HEK293T (cell line): ENCODE data around the gene SNED1.

ENCODE experiments used
- CTCF ChIA-PET: fragments of 350-600 bp; formaldehyde crosslinking; extraction: SDS; loops from one replicate; lab custom pipeline; 2021; ENCODE audit warnings: antibody characterized with exemption, inconsistent platforms; lab: Yijun Ruan, JAX
- POLR2A ChIA-PET: fragments of 350-600 bp; formaldehyde crosslinking; extraction: SDS; loops from one replicate; lab custom pipeline; 2020; ENCODE audit warnings: antibody characterized with exemption, inconsistent platforms; lab: Yijun Ruan, JAX
- DNase-seq: peaks from one replicate; pipeline ENCODE4 v3.0.0; 2012; ENCODE audit warnings: mixed read lengths; ENCODE audit errors: extremely low spot score
- ARNT ChIP-seq: fragments of 450-650 bp; IDR thresholded peaks from 2 replicates; pipeline ENCODE4 v1.6.1; 2017; ENCODE audit warnings: mild to moderate bottlenecking
- BHLHE40 ChIP-seq: fragments of 450-650 bp; IDR thresholded peaks from 2 replicates; pipeline ENCODE4 v1.6.1; 2016; ENCODE audit warnings: mild to moderate bottlenecking, moderate library complexity, borderline replicate concordance
- CTBP1 ChIP-seq: fragments of 450-650 bp; IDR thresholded peaks from 2 replicates; pipeline ENCODE4 v1.6.1; 2016; ENCODE audit warnings: borderline replicate concordance
- ELF4 ChIP-seq: fragments of 450-650 bp; IDR thresholded peaks from 2 replicates; pipeline ENCODE4 v1.6.1; 2017; ENCODE audit warnings: antibody characterized with exemption
- FOXA1 ChIP-seq: fragments of 450-650 bp; IDR thresholded peaks from 2 replicates; pipeline ENCODE4 v1.6.1; 2016; ENCODE audit warnings: mild to moderate bottlenecking
- FOXK2 ChIP-seq: fragments of 450-650 bp; IDR thresholded peaks from 2 replicates; pipeline ENCODE4 v1.6.1; 2016; ENCODE audit warnings: mild to moderate bottlenecking
- FOXM1 ChIP-seq: fragments of 450-650 bp; IDR thresholded peaks from 2 replicates; pipeline ENCODE4 v1.6.1; 2017; ENCODE audit warnings: mild to moderate bottlenecking, borderline replicate concordance
- HDGF ChIP-seq: fragments of 450-650 bp; IDR thresholded peaks from 2 replicates; pipeline ENCODE4 v1.6.1; 2017; ENCODE audit warnings: antibody characterized with exemption, borderline replicate concordance
- L3MBTL2 ChIP-seq: fragments of 450-650 bp; conservative IDR thresholded peaks from 2 replicates; pipeline ENCODE4 v1.6.1; 2016; ENCODE audit warnings: mild to moderate bottlenecking
- LEF1 ChIP-seq: fragments of 450-650 bp; IDR thresholded peaks from 2 replicates; pipeline ENCODE4 v1.6.1; 2017; ENCODE audit warnings: mild to moderate bottlenecking, borderline replicate concordance
- NFRKB ChIP-seq: fragments of 450-650 bp; IDR thresholded peaks from 2 replicates; pipeline ENCODE4 v1.6.1; 2016; ENCODE audit warnings: mild to moderate bottlenecking, moderate library complexity
- SP1 ChIP-seq: fragments of 450-650 bp; IDR thresholded peaks from 2 replicates; pipeline ENCODE4 v1.6.1; 2017
- SUZ12 ChIP-seq: fragments of 450-650 bp; IDR thresholded peaks from 2 replicates; pipeline ENCODE4 v1.6.1; 2016; ENCODE audit warnings: mild to moderate bottlenecking
- TARDBP ChIP-seq: fragments of 450-650 bp; IDR thresholded peaks from 2 replicates; pipeline ENCODE4 v1.6.1; 2016
- ZNF384 ChIP-seq: fragments of 450-650 bp; IDR thresholded peaks from 2 replicates; pipeline ENCODE4 v1.6.1; 2016
- TF ChIP-seq, protein P1 (sequence below): fragments of 450-650 bp; IDR thresholded peaks from 2 replicates; pipeline ENCODE4 v1.6.1; 2016

SNED1 gene

DNA sequence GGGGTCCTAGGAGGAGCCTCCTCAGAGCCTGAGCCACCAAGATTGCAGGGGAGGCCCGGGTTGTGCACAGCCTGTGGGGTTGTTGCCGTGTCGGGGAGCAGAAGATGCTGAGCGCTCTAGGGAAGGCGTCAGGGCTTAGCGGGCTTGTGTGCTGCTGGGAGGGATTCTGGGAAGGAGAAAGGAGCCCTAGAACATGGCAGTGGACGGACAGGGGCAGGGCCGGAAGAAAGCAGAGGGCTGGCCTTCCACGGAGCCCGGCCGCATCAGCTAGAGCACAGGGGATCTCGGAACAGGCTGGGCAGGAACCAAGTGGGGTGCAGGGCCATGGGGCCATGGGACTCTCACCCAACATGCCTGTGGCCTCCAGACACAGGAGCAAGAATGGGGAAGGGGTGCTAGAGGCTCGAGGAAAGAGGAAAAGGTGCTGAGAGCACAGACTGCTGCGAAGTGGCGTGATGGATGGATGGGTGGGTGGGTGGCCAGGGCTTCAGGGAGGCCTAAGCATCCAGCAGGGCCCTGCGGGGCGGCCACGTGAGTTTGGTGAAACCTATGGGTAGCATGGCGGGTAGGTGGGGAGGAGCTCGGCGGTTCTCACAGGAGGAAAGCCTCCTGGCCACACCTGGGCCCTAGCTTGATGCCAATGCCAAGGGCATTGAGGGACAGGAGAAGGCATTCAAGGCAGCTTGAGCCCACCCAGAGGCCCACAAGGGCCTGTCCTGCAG lies 67.9 kb downstream of the SNED1 start:
- ChIA-PET POLR2A (interaction anchor here (0.9 kb wide), 1 partner anchor 36 kb away, joined by 3 read pairs; no protein-coding TSS in a partner anchor), CTCF (no interaction called here)
- TF ChIP-seq FOXM1 (no peak), SUZ12 (no peak)
- DNase-seq = no peak

DNA sequence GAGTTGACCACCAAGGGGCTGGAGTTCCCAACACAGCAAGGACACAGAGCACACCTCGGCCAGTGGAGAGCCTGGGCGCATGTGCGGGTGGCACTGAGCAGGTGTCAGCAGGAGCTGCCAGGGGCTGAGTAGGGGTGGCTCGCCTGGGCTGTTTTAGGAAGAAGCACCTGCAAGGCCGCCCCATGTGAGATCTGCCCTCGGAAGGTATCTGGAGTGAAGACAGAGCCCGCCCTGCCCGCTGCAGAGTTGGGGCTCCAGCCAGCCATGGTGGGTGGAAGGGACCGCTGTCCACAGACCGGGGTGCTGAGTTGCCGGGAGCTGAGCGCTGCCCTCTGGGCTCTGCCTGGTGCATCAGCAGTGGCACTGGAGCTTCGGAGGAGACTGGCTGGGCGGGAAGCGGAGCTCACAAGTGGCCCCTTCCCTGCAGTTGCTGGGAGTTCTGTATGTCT lies 68.5 kb downstream of the SNED1 start:
- TF ChIP-seq ELF4 (no peak), FOXM1 (no peak), SP1 (no peak), L3MBTL2 (no peak), LEF1 (no peak), NFRKB (no peak), ZNF384 (no peak), CTBP1 (no peak), FOXK2 (no peak), SUZ12 (no peak), HDGF (no peak), BHLHE40 (no peak), ARNT (no peak), FOXA1 (no peak), TARDBP (no peak)
- TF ChIP-seq, protein P1, sequence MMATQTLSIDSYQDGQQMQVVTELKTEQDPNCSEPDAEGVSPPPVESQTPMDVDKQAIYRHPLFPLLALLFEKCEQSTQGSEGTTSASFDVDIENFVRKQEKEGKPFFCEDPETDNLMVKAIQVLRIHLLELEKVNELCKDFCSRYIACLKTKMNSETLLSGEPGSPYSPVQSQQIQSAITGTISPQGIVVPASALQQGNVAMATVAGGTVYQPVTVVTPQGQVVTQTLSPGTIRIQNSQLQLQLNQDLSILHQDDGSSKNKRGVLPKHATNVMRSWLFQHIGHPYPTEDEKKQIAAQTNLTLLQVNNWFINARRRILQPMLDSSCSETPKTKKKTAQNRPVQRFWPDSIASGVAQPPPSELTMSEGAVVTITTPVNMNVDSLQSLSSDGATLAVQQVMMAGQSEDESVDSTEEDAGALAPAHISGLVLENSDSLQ = no peak
- DNase-seq = no peak
- ChIA-PET CTCF (no interaction called here), POLR2A (no interaction called here)

DNA sequence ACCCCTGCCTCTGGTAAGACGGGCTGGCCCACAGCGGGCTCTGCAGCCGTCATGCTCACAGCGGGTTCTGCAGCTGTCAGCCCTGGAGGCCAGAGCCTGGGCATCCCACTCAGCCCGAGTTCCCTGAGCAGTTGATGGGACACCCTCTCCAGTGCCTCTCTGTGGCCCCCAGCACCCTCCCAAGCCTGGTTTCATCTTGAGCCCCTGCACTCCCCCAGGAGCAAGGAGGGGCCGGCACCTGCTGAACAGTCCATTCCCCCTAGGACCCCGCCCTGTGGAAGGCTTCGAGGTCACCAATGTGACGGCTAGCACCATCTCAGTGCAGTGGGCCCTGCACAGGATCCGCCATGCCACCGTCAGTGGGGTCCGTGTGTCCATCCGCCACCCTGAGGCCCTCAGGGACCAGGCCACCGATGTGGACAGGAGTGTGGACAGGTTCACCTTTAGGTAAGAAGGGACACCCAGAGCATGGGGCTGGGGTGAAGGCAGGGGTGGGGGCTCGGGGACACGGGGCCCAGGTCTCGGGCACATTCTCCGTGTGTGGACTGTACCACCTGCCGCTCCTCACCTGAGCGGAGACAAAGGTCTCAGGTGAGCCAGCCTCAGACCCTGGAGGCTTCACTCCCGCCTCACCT lies 69.2 kb downstream of the SNED1 start:
- ChIA-PET POLR2A (interaction anchor here (1.3 kb wide), 1 partner anchor 11 kb away, joined by 4 read pairs; no protein-coding TSS in a partner anchor), CTCF (interaction anchor here (1.2 kb wide), 1 partner anchor 11 kb away, joined by 6 read pairs; no protein-coding TSS in a partner anchor)
- no peak for TF ChIP-seq NFRKB
- no peak for DNase-seq

DNA sequence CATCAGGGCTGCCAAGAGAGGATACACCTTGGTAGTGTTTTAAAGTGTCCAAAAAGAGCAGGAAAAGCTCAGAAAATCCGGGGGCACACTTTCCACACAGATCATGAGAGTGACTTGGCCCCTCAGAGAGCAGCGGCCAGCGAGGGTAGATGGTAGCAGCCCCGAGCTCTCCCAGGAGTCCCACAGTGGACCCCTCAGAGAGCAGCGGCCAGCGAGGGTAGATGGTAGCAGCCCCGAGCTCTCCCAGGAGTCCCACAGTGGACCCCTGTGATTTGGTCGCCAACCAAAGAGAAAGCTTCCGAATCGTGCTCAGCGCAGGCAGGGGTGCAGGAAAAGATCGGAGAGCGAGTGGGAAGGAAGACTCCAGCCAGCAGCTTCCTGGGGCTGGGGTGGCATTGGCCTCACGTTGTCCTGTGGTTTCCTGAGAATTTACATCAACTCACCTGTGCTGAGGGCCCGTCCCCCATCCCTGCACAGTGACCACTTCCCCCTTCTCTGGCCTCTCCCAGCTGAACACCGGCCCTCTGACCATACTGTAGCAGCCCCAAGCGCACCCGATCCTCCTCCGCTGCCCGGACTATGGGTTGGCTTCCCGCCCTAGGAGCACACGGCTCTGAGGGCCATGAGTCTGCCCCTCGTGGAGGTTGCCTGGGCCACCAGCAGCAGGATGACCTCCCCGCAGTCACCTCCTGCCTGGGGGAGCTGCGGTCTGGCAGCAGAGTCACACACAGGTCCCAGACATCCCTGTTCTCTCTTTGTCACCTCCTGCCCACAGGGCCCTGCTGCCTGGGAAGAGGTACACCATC lies 69.9 kb downstream of the SNED1 start:
- no peak for DNase-seq
- ChIA-PET POLR2A (interaction anchor here (1.3 kb wide), 1 partner anchor 10 kb away, joined by 4 read pairs; no protein-coding TSS in a partner anchor), CTCF (interaction anchor here (1.2 kb wide), 1 partner anchor 10 kb away, joined by 6 read pairs; no protein-coding TSS in a partner anchor)
- TF ChIP-seq L3MBTL2 = no peak
- TF ChIP-seq FOXM1 = no peak
- no peak for TF ChIP-seq LEF1
- TF ChIP-seq FOXA1 = no peak
- TF ChIP-seq CTBP1 = no peak
- TF ChIP-seq BHLHE40 = no peak
- no peak for TF ChIP-seq TARDBP

DNA sequence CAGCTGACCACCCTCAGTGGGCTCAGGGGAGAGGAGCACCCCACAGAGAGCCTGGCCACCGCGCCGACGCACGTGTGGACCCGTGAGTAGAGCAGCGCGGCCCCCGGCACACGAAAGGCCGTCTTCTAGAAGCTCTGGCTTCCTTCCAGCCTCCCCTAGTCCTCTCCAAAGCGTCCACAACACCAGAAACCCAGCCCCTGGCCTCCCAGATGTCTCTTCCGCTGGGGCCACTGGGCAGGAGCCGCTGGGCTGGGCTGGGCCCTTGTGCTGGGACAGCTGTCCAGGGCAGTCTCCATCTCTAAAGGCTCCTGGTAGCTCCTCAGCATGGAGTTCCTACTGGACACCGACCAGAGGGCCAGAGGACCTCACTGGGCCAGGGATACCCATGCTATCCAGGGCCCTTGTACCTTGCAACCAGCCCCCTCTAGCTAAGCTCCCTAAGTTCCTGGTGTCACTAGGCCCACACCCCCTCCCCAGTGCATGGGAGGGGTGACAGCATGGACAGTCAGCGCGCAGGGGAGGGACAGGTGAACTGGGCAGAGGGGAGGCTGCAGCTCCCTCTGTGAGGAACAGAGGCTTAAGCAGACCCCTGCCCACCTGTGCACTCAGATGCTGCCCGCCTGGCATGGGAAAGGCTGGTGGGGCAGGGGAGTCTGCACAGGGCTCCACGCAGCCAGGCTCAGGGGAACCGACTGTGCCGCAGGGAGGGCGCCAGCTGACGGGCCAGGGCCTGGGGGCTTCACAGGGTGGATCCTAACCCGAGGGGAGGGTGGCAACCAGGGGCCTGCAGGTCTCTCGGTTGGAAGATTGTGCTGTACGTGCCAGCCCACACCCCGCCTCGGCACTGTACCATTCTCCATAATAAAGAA lies 70.8 kb downstream of the SNED1 start:
- DNase-seq = no peak
- POLR2A ChIA-PET = interaction anchor here (1.3 kb wide), 1 partner anchor 9 kb away, joined by 4 read pairs; no protein-coding TSS in a partner anchor
- TF ChIP-seq ELF4 (no peak), FOXK2 (no peak), L3MBTL2 (no peak), FOXA1 (no peak), TARDBP (no peak), HDGF (no peak), SP1 (no peak), CTBP1 (no peak), FOXM1 (no peak), ARNT (no peak)
- CTCF ChIA-PET = no interaction called here

DNA sequence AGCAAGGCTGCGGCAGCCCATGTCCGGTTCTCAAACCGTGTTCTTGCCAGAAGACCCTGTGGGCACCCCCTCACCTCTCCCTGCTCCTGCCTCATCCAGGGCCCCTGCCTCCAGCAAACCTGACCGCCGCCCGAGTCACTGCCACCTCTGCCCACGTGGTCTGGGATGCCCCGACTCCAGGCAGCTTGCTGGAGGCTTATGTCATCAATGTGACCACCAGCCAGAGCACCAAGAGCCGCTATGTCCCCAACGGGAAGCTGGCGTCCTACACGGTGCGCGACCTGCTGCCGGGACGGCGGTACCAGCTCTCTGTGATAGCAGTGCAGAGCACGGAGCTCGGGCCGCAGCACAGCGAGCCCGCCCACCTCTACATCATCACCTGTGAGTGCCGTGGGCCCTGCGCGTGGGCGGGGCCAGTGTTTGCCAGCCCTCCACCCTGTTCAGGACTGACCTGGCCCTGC lies 71.4 kb downstream of the SNED1 start:
- no peak for TF ChIP-seq FOXM1
- ChIA-PET CTCF (no interaction called here), POLR2A (no interaction called here)
- DNase-seq = no peak

DNA sequence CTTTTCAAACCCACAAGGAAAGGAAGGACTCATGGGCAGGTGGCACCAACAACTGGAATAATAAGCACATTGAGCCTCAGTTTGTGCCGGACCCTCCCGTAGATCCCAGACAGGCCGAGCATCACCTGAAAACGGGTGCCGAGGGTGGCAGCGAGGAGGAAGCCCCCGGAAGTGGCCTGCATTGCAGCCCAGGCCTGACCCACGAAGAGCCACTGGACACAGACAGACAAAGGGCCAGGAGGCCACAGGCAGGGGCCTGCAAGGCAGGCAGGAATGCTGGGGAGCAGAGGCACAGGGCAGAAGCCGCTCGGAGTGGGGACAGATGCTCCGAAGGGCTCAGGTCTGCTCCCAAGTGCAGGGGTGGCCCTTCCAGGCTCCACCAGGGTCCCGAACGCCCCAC lies 71.9 kb downstream of the SNED1 start:
- POLR2A ChIA-PET = no interaction called here
- TF ChIP-seq, protein P1 = no peak
- CTCF ChIA-PET = no interaction called here
- no peak for DNase-seq
